Measurements from ENCODE around the gene ATP8A2. TPM values are rescaled to one million over a fixed set of nuclear protein-coding genes. Genes with fewer than 3 reads are reported as not detected.

The ATP8A2 gene
- total RNA-seq, 4 donors from 2014 or later, result 0.20 to 1.1 (median 0.59) TPM

DNA sequence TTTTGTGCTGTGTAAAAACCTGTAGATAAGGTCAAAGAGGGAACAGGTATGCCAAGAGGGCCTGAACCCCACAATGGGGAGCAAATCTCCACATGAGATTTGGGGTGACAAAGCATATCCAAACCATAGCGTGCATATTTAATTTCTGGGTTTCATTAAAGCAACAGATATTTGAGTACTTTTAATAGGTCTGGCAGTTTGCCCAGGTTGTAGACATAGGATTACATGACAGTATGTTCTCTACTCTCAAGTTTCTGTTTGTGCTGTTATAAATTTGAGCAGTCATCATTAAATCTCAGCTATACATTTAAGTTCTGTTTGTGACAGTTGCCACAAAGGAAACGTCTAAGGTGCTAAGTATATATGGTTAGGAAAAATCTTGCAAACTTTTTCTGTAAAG, 236.4 kb downstream of the ATP8A2 start:
- H3K4me3 ChIP-seq, result no peak overlapping the region
- TF ChIP-seq, protein P1, sequence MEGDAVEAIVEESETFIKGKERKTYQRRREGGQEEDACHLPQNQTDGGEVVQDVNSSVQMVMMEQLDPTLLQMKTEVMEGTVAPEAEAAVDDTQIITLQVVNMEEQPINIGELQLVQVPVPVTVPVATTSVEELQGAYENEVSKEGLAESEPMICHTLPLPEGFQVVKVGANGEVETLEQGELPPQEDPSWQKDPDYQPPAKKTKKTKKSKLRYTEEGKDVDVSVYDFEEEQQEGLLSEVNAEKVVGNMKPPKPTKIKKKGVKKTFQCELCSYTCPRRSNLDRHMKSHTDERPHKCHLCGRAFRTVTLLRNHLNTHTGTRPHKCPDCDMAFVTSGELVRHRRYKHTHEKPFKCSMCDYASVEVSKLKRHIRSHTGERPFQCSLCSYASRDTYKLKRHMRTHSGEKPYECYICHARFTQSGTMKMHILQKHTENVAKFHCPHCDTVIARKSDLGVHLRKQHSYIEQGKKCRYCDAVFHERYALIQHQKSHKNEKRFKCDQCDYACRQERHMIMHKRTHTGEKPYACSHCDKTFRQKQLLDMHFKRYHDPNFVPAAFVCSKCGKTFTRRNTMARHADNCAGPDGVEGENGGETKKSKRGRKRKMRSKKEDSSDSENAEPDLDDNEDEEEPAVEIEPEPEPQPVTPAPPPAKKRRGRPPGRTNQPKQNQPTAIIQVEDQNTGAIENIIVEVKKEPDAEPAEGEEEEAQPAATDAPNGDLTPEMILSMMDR (IDR thresholded peaks at IDR 0.05), result no peak
- TF ChIP-seq POLR2A (IDR thresholded peaks at IDR 0.05) (no peak), EP300 (IDR thresholded peaks at IDR 0.05; ENCODE audit: low read depth) (no peak), POLR2AphosphoS5 (IDR thresholded peaks at IDR 0.05) (no peak)
- H3K27ac ChIP-seq, result no peak overlapping the region
- no peaks in the 10 kb centered on the region for H3K36me3 ChIP-seq
- no peaks in the 10 kb centered on the region for H3K27me3 ChIP-seq
- intact Hi-C loops (cut with DNase I; ENCODE audit: low total_unique reads) (no loop called here), in situ Hi-C loops (cut with MboI; ENCODE audit: low pct_ligation_motif_present in 1 of 4, low pct_unique_long_range_greater_than_20kb in 1 of 4, low sequenced_read_pairs in 3 of 4) (no loop called here)
- no peaks in the 10 kb centered on the region for H3K4me1 ChIP-seq
- H3K9me3 ChIP-seq, result no peaks in the 10 kb centered on the region
- DNase-seq, result no peak
- WGBS, 2 donors (ENCODE audit: low coverage in 1 of 2), result 44 to 50% methylated on average over 1 to 2 of the region's 2 CpGs

DNA sequence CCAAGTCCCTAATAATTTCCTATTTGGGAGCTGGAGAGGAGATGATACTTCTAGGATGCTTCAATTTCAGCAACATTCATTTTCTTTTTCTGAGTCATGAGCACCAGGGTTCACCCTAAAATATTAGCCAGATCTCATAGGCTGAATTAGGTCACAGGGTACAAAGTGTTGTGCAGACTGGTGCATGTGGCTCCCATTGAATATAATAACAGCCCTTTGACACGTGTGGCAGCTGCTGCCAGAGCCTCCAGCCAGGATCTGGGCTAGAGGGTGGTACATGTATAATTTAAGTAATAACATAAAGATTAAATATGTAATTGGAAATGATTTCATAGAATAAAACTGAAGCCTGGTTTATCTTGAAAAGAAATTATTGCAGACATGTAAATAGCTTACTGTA, 244.9 kb downstream of the ATP8A2 start:
- in situ Hi-C loops (cut with MboI; ENCODE audit: low pct_ligation_motif_present in 1 of 4, low pct_unique_long_range_greater_than_20kb in 1 of 4, low sequenced_read_pairs in 3 of 4) (no loop called here), intact Hi-C loops (cut with DNase I; ENCODE audit: low total_unique reads) (no loop called here)
- TF ChIP-seq EP300 (IDR thresholded peaks at IDR 0.05; ENCODE audit: low read depth) (no peak), POLR2AphosphoS5 (IDR thresholded peaks at IDR 0.05) (no peak), POLR2A (IDR thresholded peaks at IDR 0.05) (no peak)
- TF ChIP-seq, protein P1 (IDR thresholded peaks at IDR 0.05), result no peak
- Histone ChIP-seq H3K9me3 (no peaks in the 10 kb centered on the region), H3K36me3 (no peaks in the 10 kb centered on the region), H3K27me3 (no peaks in the 10 kb centered on the region), H3K4me1 (no peaks in the 10 kb centered on the region), H3K27ac (no peak overlapping the region), H3K4me3 (no peak overlapping the region)
- 36 to 80% methylated on average over 1 of the region's 1 CpG for WGBS, 2 donors (ENCODE audit: low coverage in 1 of 2)
- no peak for DNase-seq

GRCh38 chr13:25619897-25620296, 248.1 kb downstream of the ATP8A2 start:
- Histone ChIP-seq H3K4me1 (no peaks in the 10 kb centered on the region), H3K27ac (no peak overlapping the region), H3K9me3 (no peaks in the 10 kb centered on the region), H3K4me3 (no peak overlapping the region), H3K27me3 (no peaks in the 10 kb centered on the region), H3K36me3 (no peaks in the 10 kb centered on the region)
- intact Hi-C loops (cut with DNase I; ENCODE audit: low total_unique reads) (no loop called here), in situ Hi-C loops (cut with MboI; ENCODE audit: low pct_ligation_motif_present in 1 of 4, low pct_unique_long_range_greater_than_20kb in 1 of 4, low sequenced_read_pairs in 3 of 4) (no loop called here)
- TF ChIP-seq, protein P1 (IDR thresholded peaks at IDR 0.05), result no peak
- TF ChIP-seq EP300 (IDR thresholded peaks at IDR 0.05; ENCODE audit: low read depth) (no peak), POLR2AphosphoS5 (IDR thresholded peaks at IDR 0.05) (no peak), POLR2A (IDR thresholded peaks at IDR 0.05) (no peak)
- WGBS, 2 donors (ENCODE audit: low coverage in 1 of 2), result 58 to 62% methylated on average over 5 of the region's 5 CpGs
- DNase-seq, result no peak

- 54 to 55% methylated on average over 2 of the region's 2 CpGs for WGBS, 2 donors (ENCODE audit: low coverage in 1 of 2)
- Histone ChIP-seq H3K4me3 (no peak overlapping the region), H3K36me3 (no peaks in the 10 kb centered on the region), H3K27ac (no peak overlapping the region), H3K9me3 (no peaks in the 10 kb centered on the region), H3K27me3 (no peaks in the 10 kb centered on the region), H3K4me1 (no peaks in the 10 kb centered on the region)
- in situ Hi-C loops (cut with MboI; ENCODE audit: low pct_ligation_motif_present in 1 of 4, low pct_unique_long_range_greater_than_20kb in 1 of 4, low sequenced_read_pairs in 3 of 4) (no loop called here), intact Hi-C loops (cut with DNase I; ENCODE audit: low total_unique reads) (no loop called here)
- TF ChIP-seq POLR2A (IDR thresholded peaks at IDR 0.05), result no peak
- no peak for TF ChIP-seq EP300 (IDR thresholded peaks at IDR 0.05; ENCODE audit: low read depth)
- TF ChIP-seq, protein P1 (IDR thresholded peaks at IDR 0.05), result no peak
- TF ChIP-seq POLR2AphosphoS5 (IDR thresholded peaks at IDR 0.05), result no peak
- no peak for DNase-seq
Observed at GRCh38 chr13:25625414-25625813, 253.6 kb downstream of the ATP8A2 start.

All from transverse colon (tissue), 4 donors.